Thyroid gland (tissue), 4 donors: ENCODE results near the gene TRAM2. TPM values are rescaled to one million over a fixed set of nuclear protein-coding genes. Genes with fewer than 3 reads are reported as not detected.

ENCODE experiments used
- DNase-seq, 2 donors: peaks; one replicate each; pipeline ENCODE4 v3.0.0-alpha.2; 2019
- H3K27ac ChIP-seq, 3 donors: fragments of 200-600 bp; sonication (generic); 1 replicate in 2 of 3; 2 replicates in 1 of 3; pipeline ENCODE4 v1.5.1; 2016 to 2019; ENCODE audit warnings: mild to moderate bottlenecking in 1 of 3, moderate library complexity in 1 of 3
- H3K27me3 ChIP-seq: fragments of 200-600 bp; sonication (generic); one replicate; pipeline ENCODE4 v1.5.1; 2019
- H3K36me3 ChIP-seq, 2 donors: fragments of 200-600 bp; sonication (generic); one replicate each; pipeline ENCODE4 v1.5.1; 2016 to 2019
- H3K4me1 ChIP-seq, 2 donors: fragments of 200-600 bp; sonication (generic); one replicate each; pipeline ENCODE4 v1.5.1; 2017 to 2019
- H3K4me3 ChIP-seq, 3 donors: fragments of 200-600 bp; sonication (generic); replicated peaks in 1 of 3; 1 replicate in 2 of 3; 2 replicates in 1 of 3; pipeline ENCODE4 v1.5.1; 2016; ENCODE audit warnings: mild to moderate bottlenecking in 1 of 3
- H3K9me3 ChIP-seq: fragments of 200-600 bp; sonication (generic); one replicate; pipeline ENCODE4 v1.5.1; 2017
- CTCF ChIP-seq, 6 experiments: fragments of 200-600 bp in 3 of 6; fragments of 450-650 bp in 3 of 6; sonication (generic) in 3 of 6; IDR thresholded peaks; one replicate each; pipeline ENCODE4 v1.5.1; 2016 to 2019; ENCODE audit warnings: antibody characterized with exemption in 6 of 6, mild to moderate bottlenecking in 2 of 6, inconsistent platforms in 1 of 6, moderate library complexity in 1 of 6
- POLR2A ChIP-seq, 2 donors: fragments of 450-650 bp; IDR thresholded peaks; one replicate each; pipeline ENCODE4 v1.6.1; 2017; ENCODE audit warnings: antibody characterized with exemption in 2 of 2, mild to moderate bottlenecking in 2 of 2, moderate library complexity in 1 of 2
- WGBS, 2 donors: methylation state at CpG; one replicate each; pipeline ENCODE4 v1.1.5; 2017; 5-methylcytosine and 5-hydroxymethylcytosine counted together
- intact Hi-C: fragments of 100-400 bp; cut with DNase I; formaldehyde crosslinking; loops from one replicate; pipeline ENCODE4 v1.15.1; 2023
- total RNA-seq, 4 donors: library from RNA; depleted of rRNA; stranded (reverse); fragments of >200 nt; gene quantifications; one replicate each; pipeline ENCODE4 v1.2.3, GENCODE V29; 2016

The TRAM2 gene
- total RNA-seq, 4 donors from 2014 or later = 16.5 to 21.8 (median 19.7) TPM

- 90 to 95% methylated on average over 2 of the region's 2 CpGs for WGBS, 2 donors
- TF ChIP-seq POLR2A (IDR thresholded peaks at IDR 0.05) (no peak), CTCF (IDR thresholded peaks at IDR 0.05) (no peak)
- intact Hi-C loops = no loop called here
Observed at GRCh38 chr6:52620055-52620905, 43.4 kb upstream of the TRAM2 start.

GRCh38 chr6:52617087-52617486, 40.2 kb upstream of the TRAM2 start:
- no peaks in the 10 kb centered on the region for H3K9me3 ChIP-seq
- H3K36me3 ChIP-seq = no peaks in the 10 kb centered on the region
- peak overlapping the region in 2 of 3 donors; percentile 28 to 36 for H3K27ac ChIP-seq
- intact Hi-C loops = no loop called here
- no peak overlapping the region for H3K4me3 ChIP-seq
- DNase-seq = peak; percentile 35 to 48
- no peaks in the 10 kb centered on the region for H3K27me3 ChIP-seq
- peaks cover 13 to 20% of the 10 kb centered on the region in 2 donors for H3K4me1 ChIP-seq
- TF ChIP-seq CTCF (IDR thresholded peaks at IDR 0.05) (no peak), POLR2A (IDR thresholded peaks at IDR 0.05) (no peak)
- 19 to 20% methylated on average over 4 of the region's 4 CpGs for WGBS, 2 donors

More at GRCh38 chr6:52620055-52620905, 43.4 kb upstream of the TRAM2 start:
- Histone ChIP-seq H3K27me3 (no peaks in the 10 kb centered on the region), H3K9me3 (no peaks in the 10 kb centered on the region), H3K4me3 (no peak overlapping the region), H3K36me3 (no peaks in the 10 kb centered on the region), H3K27ac (no peak overlapping the region), H3K4me1 (peaks cover 13 to 20% of the 10 kb centered on the region in 2 donors)
- no peak for DNase-seq

GRCh38 chr6:52616059-52616690, 39.3 kb upstream of the TRAM2 start:
- no peak overlapping the region for H3K27ac ChIP-seq
- no peaks in the 10 kb centered on the region for H3K9me3 ChIP-seq
- WGBS, 2 donors = 98% methylated on average over 2 of the region's 2 CpGs
- H3K4me1 ChIP-seq = peaks cover 13 to 20% of the 10 kb centered on the region in 2 donors
- H3K36me3 ChIP-seq = no peaks in the 10 kb centered on the region
- H3K27me3 ChIP-seq = no peaks in the 10 kb centered on the region
- intact Hi-C loops = no loop called here
- H3K4me3 ChIP-seq = no peak overlapping the region
- TF ChIP-seq POLR2A (IDR thresholded peaks at IDR 0.05) = no peak
- no peak for TF ChIP-seq CTCF (IDR thresholded peaks at IDR 0.05)
- DNase-seq = no peak

- Histone ChIP-seq H3K27ac (no peak overlapping the region), H3K27me3 (no peaks in the 10 kb centered on the region), H3K4me3 (no peak overlapping the region), H3K4me1 (peaks cover 12 to 19% of the 10 kb centered on the region in 2 donors), H3K36me3 (no peaks in the 10 kb centered on the region), H3K9me3 (no peaks in the 10 kb centered on the region)
- no peak for TF ChIP-seq CTCF (IDR thresholded peaks at IDR 0.05)
- TF ChIP-seq POLR2A (IDR thresholded peaks at IDR 0.05) = no peak
- 72 to 83% methylated on average over 6 of the region's 6 CpGs for WGBS, 2 donors
- intact Hi-C loops = no loop called here
- no peak for DNase-seq
Observed at GRCh38 chr6:52612336-52613054, 35.6 kb upstream of the TRAM2 start.
